Stimulated activated CD8-positive, alpha-beta memory T cell treated with anti-CD3 and anti-CD28 coated beads, Interleukin-4, amount 100 ng/mL, for 1 hour (primary cell): ENCODE measurements around the gene BCCIP.
A peak's percentile ranks its signal among the peaks of the same experiment; 100 is the strongest.

Experiments used
- DNase-seq, 2 donors: peaks; one replicate each; pipeline ENCODE4 v3.0.0-alpha.2; 2020; ENCODE audit warnings: low read depth in 2 of 2, low spot score in 1 of 2

Gene BCCIP

DNA sequence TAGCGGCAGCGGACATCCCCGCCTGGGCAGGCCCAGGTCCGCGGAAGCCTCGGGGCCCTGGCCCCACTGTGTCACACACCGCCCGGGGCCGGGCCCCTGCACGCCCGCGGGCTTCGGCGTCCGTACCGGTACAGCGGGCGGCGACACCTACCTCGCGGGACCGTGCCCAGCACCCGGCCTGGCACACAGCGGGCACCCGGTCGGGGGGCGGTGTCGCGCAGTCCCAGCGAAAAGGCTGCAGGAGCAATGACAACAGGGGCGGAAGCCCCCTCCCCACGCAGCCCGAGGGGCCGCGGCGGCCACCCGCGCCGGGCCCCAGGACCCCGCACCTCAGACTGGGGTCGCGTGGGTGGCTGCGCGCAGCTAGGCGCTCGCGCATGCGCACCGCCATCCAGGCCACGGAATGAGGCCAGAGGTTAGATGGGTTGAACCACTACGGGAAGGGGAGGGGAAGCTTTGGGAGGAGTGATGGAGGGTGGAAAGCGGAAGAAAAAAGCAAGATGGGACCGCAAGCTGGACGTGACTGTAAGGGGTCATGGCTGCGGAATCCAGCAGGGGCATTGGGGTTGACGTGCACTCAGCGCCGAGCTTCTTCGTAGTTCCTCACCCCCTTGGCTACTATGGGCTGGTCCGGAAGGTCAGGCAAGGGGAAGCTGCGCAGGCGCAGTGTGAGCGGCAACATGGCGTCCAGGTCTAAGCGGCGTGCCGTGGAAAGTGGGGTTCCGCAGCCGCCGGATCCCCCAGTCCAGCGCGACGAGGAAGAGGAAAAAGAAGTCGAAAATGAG is at the start of gene BCCIP, which contains the start of gene UROS:
Gene BCCIP (plus strand): TSS at position 669 of the 785 bp plus-strand sequence. CDS start 12 bp downstream, at position 681.
Gene UROS (minus strand): TSS at position 381 of the 785 bp plus-strand sequence. CDS start 6,759 bp downstream, outside the sequence.
- DNase-seq = peak; percentile 83 to 86

DNA sequence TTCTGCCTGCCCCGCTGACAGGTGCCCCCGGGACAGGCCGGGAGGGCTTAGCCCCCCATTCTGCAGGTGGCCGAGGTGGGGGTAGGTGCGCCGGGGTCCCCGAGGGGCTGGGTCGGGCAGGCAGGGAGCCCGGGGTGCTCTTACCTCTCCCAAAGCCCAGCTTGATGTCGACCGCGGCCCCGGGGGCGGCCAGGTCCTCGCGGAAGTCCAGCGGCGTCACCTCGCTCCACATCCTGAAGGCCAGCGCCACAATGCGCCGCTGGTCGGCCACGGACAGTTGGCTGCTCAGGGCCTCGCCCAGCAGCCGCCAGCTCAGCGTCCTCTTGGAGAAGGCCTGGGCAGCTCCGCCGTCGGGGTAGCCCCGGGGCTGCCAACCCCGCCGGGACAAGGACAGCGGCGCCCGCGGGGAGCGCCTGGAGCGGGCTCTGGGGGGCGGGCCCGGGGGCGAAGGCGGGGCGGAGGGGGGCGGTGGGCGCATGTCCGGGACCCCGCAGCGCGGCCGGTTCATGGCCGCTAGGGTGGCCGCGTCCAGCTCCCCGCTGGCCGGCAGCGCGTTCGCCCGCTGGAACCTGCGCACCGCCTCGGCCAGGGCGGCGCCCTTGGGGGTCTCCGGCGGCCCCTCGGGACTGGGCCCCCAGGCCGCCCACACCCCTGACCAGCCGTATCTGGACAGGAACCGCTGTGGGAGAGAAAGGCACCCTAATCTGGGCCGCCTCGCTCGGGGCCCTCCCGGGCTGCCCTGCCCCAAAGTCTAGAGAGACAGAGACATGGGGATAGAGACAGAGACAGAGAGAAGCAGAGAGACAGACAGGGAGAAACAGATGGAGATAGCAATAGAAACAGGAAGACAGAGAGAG is 49.4 kb upstream of the BCCIP start:
- no peak for DNase-seq

DNA sequence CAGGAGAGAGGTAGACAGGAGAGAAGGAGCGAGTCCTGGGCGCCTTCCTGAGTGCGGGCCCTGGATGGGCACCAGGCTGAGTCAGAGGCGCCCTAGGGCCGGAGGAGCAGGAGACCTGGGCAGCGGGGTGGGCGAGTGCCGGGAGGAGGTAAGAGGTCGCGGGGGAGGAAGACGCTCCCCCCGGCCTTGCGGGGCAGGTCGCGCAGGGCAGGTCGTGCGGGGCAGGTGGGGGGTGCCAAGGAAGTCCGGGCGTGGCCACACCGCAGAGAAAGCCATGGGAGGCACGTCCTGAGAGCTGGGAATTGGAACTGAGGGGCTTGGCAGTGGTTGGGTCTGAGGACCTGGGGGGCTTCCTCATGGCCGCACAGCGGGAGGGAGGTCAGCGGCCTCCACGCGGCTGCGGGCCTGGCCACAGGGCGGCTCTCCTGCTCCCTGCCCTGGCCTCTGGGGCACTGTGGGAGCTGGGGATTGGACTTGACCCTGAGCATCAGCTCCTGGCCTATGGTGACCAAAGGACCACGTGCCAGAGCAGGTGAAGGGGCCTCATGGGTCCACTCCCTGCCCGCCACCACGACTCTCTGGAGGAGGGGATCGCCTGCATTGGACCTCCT is 48.7 kb upstream of the BCCIP start:
- DNase-seq = no peak

DNA sequence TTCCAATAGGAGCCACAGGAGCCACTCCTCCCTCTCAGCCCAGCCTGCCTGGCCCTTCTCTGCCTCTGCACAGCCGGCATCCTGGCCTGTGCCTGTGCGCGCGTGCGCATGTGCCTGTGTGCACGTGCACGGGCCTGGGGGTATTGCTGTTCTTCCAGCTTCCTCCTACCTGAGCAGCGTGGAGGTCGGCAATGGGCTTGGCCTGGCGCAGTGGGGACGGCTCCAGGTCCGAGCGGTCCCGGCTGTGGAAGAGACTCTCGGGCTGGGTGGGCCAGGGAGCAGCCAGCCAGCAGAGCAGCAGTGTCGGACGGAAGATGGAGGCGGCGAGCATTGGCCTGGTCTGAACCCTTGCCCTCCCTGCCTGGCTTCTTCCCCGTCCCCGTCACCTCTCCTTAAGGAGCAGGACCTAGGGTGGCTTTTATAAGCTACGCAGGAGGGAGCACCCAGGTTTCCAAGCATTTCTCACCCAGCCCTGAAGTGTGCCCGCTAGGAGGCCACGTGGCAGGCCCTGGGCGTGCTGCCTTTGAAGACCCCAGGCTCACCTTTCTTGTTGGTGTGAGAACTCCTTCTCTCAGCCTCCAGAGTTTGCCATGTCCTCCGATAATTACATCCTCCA is 47.7 kb upstream of the BCCIP start, which contains the start of gene MMP21:
Gene MMP21 (minus strand): TSS at position 331 of the 616 bp plus-strand sequence. CDS start 0 bp downstream, at position 331.
- no peak for DNase-seq

DNA sequence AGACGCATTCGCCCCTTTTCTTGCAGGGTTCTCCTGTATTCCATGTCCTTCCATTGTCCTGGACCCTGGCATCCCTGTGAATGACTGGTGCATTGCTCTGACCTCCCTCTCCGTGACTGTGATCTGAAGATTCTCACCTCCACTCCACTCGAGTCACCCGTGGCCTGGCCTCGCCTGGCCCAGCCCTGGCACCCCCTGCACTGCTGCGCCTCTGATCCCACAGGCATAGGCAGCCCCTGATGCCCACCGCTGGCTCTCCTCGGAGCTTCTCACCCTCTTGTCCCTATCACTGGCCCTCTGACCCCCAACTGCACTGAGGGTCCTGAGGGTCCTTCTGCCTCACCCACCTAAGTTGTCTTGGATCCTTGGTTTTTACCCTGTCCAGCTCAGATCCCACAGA is 45.5 kb upstream of the BCCIP start:
- no peak for DNase-seq

DNA sequence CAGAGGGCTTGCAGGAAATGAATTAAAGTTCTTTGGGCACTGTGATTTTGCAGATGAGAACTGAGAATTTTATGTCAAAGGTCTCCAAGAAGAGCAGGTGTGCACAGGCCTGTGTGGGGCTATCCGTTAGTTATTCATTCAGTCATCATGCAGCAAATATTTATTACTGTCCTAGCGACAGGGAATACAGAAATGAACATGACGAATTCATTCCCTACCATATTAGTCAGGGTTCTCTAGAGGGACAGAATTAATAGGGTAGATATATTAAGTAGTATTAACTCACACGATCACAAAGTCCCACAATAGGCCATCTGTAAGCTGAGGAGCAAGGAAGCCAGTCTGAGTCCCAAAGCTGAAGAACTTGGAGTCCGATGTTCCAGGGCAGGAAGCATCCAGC is 44.8 kb upstream of the BCCIP start:
- DNase-seq = no peak

DNA sequence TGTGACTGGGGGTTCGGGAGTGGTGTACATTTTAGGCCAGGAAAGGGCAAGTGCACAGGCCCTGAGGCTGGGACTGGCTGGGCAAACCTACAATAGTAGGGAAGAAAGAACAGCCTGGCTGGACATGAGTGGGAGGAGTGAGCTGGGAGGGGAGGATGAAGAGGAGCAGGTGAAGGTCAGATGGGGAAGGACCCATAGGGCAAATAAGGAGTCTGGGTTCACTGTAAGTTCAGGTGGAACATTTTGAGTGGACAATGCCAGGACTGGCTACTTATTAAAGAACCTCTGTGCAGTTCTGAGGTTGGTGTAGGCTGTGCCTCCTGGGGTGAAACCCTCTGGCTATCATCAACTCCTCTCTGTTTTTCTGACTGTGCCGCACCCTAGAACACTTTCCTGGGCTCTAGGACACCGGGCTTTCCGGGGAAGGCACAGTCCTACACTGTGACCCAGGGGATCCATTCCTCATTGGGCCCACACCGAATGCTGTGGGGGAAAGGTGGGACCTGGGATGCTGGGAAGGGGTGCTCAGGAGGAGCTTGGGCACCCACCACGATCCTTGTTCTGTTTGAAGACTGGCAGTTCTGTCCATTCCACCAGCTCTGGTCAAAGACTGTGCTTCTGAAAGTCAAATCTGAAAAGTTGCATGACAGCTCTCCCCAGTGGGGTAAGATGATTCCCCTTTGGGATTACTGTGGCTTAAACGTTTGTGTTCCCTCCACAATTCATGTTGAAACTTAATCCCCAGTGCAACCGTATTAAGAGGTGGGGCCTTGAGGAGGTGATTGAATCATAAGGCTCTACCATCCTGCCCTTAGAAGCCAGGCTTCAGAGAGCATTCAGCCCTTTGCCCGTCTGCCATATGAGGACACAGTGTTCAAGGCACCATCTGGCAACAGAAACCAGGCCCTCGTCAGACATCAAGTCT is 43.7 kb upstream of the BCCIP start:
- no peak for DNase-seq

DNA sequence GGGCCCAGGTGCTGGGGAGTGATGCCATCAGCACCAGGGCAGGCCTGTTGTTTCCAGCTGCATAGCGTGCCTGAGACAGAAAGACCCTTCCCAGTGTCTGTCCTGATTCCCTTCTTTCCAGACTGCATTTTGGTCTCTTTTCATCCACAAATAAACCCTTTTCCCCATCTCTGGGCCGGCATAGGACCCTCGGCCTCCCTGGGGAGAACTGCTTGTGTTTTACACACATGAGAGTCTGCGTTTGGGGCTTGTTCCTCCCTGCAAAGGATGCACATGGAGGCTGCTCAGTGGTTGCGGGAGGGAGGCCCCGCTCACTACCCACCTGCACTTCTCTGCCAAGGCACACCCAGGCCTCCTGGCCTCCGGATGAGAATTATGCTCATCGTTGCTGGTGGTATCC is 42.0 kb upstream of the BCCIP start:
- no peak for DNase-seq

DNA sequence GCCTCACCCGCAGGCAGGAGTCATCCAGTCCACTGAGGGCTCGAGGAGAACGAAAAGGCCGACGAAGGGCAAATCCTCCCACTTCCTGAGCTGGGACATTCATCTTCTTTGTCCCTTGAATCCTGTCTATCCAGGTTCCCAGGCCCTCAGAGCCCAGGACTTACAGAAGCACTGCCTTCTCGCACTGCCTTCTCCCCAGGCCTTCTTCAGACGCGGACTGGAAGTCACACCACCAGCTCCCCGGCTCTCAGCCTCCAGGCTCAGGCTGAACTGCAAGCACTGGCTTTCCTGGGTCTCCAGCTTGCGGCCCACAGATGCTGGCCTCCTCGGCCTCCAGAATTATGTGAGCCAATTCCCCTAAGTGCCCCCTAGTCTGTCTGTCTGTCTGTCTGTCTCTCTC is 41.3 kb upstream of the BCCIP start:
- no peak for DNase-seq

DNA sequence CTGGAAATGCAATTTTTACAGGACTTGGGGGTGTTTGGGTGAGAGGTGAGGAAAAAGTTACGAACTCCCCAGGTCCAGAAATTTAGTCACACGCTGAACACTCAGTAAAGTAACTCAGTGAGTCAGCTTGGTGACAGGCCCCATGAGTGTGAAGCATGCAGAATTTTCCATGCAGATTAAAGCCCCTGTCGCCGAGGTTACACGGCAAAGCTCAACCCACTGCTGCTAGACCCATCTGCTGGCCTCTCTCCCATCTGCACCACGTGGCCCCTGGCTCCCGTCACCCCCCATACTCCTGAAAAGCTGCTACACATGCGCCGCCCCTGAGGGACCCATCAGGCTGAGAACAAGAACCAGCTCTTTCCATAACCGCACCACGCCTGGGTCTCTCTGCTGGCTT is 40.7 kb upstream of the BCCIP start:
- DNase-seq = no peak

DNA sequence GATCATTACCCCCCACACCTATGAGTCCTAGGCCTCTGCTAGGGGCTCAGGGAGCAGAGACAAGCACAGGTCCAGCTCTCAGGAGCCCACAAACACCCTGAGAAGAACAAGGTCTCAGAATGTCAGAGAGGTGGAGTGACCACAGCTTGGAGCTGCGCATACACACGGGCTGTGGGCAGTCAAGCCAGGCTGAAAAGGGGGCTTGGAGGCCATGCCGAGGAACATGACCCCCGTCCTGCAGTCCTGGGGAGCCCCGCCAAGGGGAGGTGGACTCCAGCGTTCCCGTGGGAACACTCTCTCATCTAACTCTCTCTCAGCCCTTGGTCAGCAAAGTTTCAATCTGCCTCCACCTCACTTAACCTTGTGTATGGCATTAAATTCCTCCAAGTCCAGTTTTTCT is 39.9 kb upstream of the BCCIP start:
- no peak for DNase-seq

DNA sequence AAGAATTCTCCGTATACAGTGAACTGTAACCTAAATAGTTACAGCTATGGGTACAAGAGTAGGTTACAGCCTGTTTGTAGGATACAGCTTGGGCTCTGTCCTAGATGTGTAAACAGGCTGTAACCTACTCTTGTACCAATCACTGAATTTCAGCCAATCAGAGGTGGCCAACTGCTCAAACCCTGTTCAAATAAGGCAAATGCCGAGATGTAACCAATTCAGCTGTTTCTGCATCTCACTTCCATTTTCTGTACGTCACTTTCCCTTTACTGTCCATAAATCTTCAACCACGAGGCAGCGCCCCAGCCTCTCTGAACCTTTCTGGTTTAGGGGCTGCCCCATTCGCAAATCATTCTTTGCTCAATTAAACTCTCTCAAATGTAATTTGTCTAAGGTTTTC is 39.4 kb upstream of the BCCIP start:
- no peak for DNase-seq

DNA sequence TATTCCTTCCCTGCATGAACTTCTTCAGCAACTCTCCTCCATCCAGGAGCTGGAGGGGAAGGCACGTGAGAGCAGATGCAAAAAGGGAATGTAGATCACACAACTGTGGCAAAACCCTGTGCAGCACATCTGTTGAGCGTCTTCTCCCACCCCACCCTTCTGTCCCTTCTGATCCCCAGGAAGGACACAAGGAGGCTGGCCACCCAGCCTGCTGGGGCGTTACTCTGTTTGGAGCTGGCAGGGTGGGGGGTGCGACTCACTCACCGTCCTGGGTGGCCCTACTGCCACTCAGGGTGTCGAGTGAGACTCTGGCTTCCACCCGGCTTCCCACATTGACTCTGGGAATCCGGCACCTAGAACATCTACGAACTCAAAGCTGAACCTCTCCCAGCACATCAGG is 37.6 kb upstream of the BCCIP start:
- no peak for DNase-seq

DNA sequence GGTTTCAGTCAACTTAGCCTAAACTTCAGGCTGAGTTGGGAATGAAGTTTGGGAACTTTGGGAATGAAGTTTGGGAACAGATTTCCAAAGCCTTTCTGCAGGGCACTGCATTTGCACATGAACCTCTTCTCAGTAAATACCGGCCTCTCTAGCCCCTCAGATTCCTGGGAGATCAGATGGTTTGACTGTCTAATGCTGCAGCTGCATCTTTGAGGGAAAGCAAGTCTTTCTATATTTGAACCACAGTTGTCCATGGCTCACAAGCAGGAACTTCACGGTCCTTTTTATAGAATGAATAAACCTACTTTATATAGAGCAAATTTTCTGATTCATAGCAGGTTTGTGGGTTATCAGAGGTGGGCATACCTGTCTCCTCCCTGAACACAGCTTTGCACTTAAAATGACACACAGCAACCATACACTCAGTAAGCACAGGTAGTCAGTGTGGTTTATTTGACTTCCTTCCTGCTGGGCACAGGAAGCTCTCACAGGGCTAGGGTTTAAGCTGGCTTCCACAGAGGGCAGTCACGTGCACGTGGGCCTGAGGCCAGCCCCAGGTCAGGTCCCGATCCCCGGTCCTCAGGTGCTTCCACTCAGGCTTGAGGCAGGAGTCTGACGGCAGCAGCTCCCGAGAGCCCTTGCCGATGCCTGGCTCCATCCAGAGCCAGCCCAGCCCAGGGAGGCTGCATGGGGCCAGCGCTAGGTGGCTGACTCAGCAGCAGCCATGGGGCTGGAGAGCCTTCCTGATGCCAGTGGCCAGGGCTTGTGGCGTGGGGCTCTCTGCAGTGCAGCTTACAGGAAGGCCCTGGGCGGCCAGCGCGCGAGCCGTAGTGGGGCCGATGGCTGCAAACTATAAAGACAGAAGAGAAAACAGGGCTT is 35.0 kb upstream of the BCCIP start:
- no peak for DNase-seq

DNA sequence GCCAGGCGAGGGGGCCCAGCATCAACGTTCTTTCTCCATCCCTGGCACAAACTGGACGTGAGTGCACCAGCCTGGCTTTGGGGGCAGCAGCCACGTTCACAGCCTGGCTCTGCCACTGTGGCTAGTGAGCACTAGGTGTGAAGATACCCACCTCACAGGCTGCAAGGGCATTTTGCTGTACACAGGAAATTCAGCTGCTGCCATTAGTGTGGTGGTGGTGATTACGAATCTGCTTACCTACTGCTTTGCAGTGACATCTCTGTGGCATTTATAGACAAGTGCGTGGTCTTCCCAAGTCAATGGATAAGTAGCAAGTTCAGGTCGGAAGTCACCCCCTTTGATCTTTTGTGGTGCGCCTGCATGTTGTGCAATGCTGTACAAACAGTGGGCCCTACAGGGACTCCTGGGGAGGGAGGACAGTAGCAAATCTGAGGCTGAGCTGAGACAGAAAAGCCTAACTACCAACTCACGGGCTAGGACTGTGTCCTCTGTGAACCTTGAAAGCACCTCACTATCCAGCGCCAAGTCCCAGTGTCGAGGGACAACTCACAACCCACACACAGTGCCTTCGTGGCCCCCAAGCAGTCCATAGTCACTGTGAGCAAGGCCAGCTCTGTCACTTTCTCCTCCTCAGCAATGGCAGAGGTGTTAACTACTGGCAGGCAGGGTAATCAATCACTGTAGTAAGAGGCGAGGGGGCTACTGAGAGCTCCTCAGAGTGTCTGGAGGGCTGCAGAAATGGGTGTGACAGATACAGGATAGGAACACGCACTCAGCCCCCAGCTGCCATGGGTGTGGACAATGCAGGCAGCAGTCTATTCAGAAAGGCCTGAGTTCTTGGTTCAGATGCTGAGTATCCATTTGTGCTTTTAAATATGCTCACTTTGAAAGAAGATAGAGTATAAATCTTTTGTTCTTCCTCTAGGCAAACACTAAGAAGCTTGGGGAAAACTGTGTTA is 30.7 kb upstream of the BCCIP start:
- DNase-seq = no peak

DNA sequence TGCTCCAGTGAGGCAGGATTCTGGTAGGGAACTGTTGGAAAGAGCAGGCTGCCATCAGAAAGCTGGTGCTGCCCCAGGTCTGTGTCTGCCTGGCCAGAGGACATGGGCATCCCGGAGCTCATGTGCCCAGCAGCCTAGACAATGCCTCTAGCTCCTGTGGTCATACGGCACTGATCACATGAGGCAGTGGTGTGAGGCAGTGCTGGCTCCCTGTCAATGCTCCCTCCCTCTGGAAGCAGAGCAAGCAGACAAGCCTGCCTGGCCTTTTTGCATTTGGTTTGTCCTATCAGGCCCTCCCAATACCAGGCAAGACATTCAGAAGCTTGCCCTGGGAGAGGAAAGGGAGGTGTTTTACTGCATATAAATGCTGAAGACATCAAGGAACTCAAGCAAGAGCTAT is 28.2 kb upstream of the BCCIP start:
- DNase-seq = no peak

DNA sequence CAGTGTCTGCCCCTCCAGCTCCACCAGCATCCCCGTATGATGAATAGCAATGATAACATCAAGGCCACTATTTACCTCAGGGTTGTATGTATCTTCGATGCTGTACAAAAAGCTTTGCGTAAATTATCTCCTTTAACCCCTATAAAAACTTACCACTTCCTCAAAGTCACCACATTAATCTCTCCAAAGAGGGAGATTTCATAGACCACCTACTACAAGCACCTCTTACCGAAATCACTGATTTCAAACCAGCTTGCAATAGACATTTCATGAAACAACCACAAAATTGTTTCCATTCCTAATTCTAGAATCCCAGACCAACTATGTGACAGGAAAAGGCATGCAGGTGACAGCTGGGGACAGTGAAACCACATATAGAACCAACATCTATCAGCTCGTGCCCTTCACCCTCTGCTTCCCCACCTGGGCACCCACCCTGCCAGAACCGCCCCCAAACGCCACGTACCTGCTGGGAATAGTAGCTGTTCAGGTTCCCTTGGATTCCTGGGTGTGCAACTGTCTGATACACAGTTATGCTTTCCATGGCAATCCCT is 27.6 kb upstream of the BCCIP start:
- DNase-seq = no peak

DNA sequence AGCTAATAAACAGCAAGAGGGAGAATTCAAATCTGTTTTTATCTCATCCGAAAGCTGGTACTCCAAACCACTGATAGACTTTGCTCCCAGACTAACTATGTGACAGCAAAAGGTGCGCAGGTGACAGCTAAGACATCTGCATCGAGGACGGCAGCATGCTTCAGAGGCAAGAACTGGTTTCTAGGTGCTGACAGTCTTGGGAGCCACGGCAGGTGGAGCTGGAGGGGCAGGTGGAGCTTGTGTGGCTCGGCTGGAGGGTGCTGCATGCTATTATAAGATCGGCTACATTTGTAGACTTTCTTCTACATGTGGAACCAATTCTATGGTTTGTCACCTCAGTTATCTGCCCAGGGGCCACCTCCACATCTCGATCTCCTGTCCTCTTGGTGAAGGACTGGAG is 25.9 kb upstream of the BCCIP start:
- no peak for DNase-seq
